Measurements from ENCODE around the gene SOD2. TPM values are rescaled to one million over a fixed set of nuclear protein-coding genes. Genes with fewer than 3 reads are reported as not detected.
"Not testable (repeated sequence)": the region's sequence is repeated elsewhere in the genome, so short reads cannot be mapped to it uniquely, and the experiment has no call there.

The SOD2 gene
- total RNA-seq, 1 donor from 2014 or later, result 167 TPM

- no peak for DNase-seq (ENCODE audit: low read depth, low spot score)
Observed at GRCh38 chr6:159682810-159683209, 10.2 kb downstream of the SOD2 start.

- DNase-seq (ENCODE audit: low read depth, low spot score), result no peak
Observed at GRCh38 chr6:159682295-159682694, 10.7 kb downstream of the SOD2 start.

GRCh38 chr6:159681191-159681880 is 11.7 kb downstream of the SOD2 start:
- no peak for DNase-seq (ENCODE audit: low read depth, low spot score)

- DNase-seq (ENCODE audit: low read depth, low spot score), result no peak
Observed at GRCh38 chr6:159680104-159680503, 12.9 kb downstream of the SOD2 start.

GRCh38 chr6:159679091-159680077 is 13.7 kb downstream of the SOD2 start:
- no peak for DNase-seq (ENCODE audit: low read depth, low spot score)

GRCh38 chr6:159678574-159678973 is 14.5 kb downstream of the SOD2 start:
- DNase-seq (ENCODE audit: low read depth, low spot score), result no peak

GRCh38 chr6:159677506-159678165 is 15.4 kb downstream of the SOD2 start:
- no peak for DNase-seq (ENCODE audit: low read depth, low spot score)

- no peak for DNase-seq (ENCODE audit: low read depth, low spot score)
Observed at GRCh38 chr6:159676890-159677505, 16.0 kb downstream of the SOD2 start.

GRCh38 chr6:159676236-159676635 is 16.8 kb downstream of the SOD2 start:
- DNase-seq (ENCODE audit: low read depth, low spot score), result not testable (repeated sequence)

- DNase-seq (ENCODE audit: low read depth, low spot score), result no peak
Observed at GRCh38 chr6:159665868-159666635, 27.0 kb downstream of the SOD2 start.

GRCh38 chr6:159663368-159663889 is 29.6 kb downstream of the SOD2 start:
- not testable (repeated sequence) for DNase-seq (ENCODE audit: low read depth, low spot score)

- not testable (repeated sequence) for DNase-seq (ENCODE audit: low read depth, low spot score)
Observed at GRCh38 chr6:159661977-159662376, 31.1 kb downstream of the SOD2 start.

GRCh38 chr6:159655409-159655988 is 37.5 kb downstream of the SOD2 start:
- DNase-seq (ENCODE audit: low read depth, low spot score), result no peak

- peak; percentile 7 for DNase-seq (ENCODE audit: low read depth, low spot score)
Observed at GRCh38 chr6:159654483-159655098, 38.5 kb downstream of the SOD2 start.

- DNase-seq (ENCODE audit: low read depth, low spot score), result no peak
Observed at GRCh38 chr6:159650314-159650713, 42.7 kb downstream of the SOD2 start.

- no peak for DNase-seq (ENCODE audit: low read depth, low spot score)
Observed at GRCh38 chr6:159649441-159649840, 43.6 kb downstream of the SOD2 start.

- DNase-seq (ENCODE audit: low read depth, low spot score), result no peak
Observed at GRCh38 chr6:159646733-159647132, 46.3 kb downstream of the SOD2 start.

GRCh38 chr6:159646116-159646515 is 46.9 kb downstream of the SOD2 start:
- no peak for DNase-seq (ENCODE audit: low read depth, low spot score)

GRCh38 chr6:159645640-159646039 is 47.4 kb downstream of the SOD2 start:
- no peak for DNase-seq (ENCODE audit: low read depth, low spot score)

All from pulmonary artery endothelial cell (primary cell).